HepG2 (cell line): ENCODE measurements around the gene LIPC. TPM values are rescaled to one million over a fixed set of nuclear protein-coding genes. Genes with fewer than 3 reads are reported as not detected.

Experiments used
- ATAC-seq: fragments of 200-7000 bp; cut with Tn5 transposase; 3 replicates; pipeline ENCODE4 v1.9.1; 2020; ENCODE audit warnings: mild to moderate bottlenecking, moderate library complexity
- BruUV-seq: library from RNA; stranded (reverse); fragments of 400-500 nt; replicated peaks from 2 replicates; lab custom pipeline; 2021; lab: Mats Ljungman, UMichigan
- CTCF ChIA-PET: fragments of 300-600 bp; formaldehyde crosslinking; extraction: SDS; loops from one replicate; lab custom pipeline; 2021; ENCODE audit warnings: low total read pairs, inconsistent platforms, low intra/inter-chr PET ratio; lab: Yijun Ruan, JAX
- POLR2A ChIA-PET: fragments of 350-600 bp; sonication (Branson Sonifier 250); formaldehyde crosslinking; loops from one replicate; lab custom pipeline; 2020; ENCODE audit warnings: antibody characterized with exemption, inconsistent platforms; lab: Yijun Ruan, JAX
- DNase-seq: peaks from one replicate; pipeline ENCODE4 v3.0.0-alpha.2; 2015; ENCODE audit warnings: low spot score
- FAIRE-seq: peaks from 3 replicates; lab custom pipeline; 2011; peaks lifted over from hg19 to GRCh38; lab: Jason Lieb, UNC
- H2AFZ ChIP-seq: one replicate; pipeline ENCODE4 v1.6.1; 2011; ENCODE audit warnings: low read length, inconsistent platforms
- H3K27ac ChIP-seq: fragments of 300-600 bp; 3 replicates; pipeline ENCODE4 v1.8.0; 2011; ENCODE audit warnings: mixed run types, mild to moderate bottlenecking, mixed read lengths, low read length, inconsistent platforms; ENCODE audit not compliant: insufficient read depth; ENCODE audit errors: extremely low read length
- H3K27me3 ChIP-seq, 2 experiments: fragments of 200-600 bp in 1 of 2; 2 replicates in 1 of 2; 3 replicates in 1 of 2; pipeline versions ENCODE4 v1.6.0 to v1.8.0; 2011; ENCODE audit warnings: low read length in 2 of 2, mild to moderate bottlenecking in 2 of 2, moderate library complexity in 2 of 2, inconsistent platforms in 1 of 2; ENCODE audit not compliant: insufficient read depth in 2 of 2, control insufficient read depth in 1 of 2
- H3K36me3 ChIP-seq, 2 experiments: fragments of 200-600 bp in 1 of 2; replicated peaks in 1 of 2; 2 replicates in 1 of 2; 3 replicates in 1 of 2; pipeline versions ENCODE4 v1.5.1 to v1.8.0; 2011; ENCODE audit warnings: low read length in 2 of 2, inconsistent platforms in 1 of 2; ENCODE audit not compliant: insufficient read depth in 2 of 2, control insufficient read depth in 1 of 2
- H3K4me1 ChIP-seq: 2 replicates; pipeline ENCODE4 v1.5.1; 2012; ENCODE audit warnings: low read length, inconsistent platforms; ENCODE audit not compliant: insufficient read depth
- H3K4me2 ChIP-seq: 2 replicates; pipeline ENCODE4 v1.6.0; 2011; ENCODE audit warnings: low read depth, low read length, inconsistent platforms
- H3K4me3 ChIP-seq, 3 experiments: fragments of 200-600 bp in 1 of 3; sonication (generic), shearing (Covaris generic) in 1 of 3; replicated peaks in 1 of 3; 2 replicates each; pipeline ENCODE4 v1.5.1; 2011 to 2016; ENCODE audit warnings: low read length in 3 of 3, inconsistent platforms in 2 of 3, low read depth in 2 of 3, mild to moderate bottlenecking in 2 of 3, control low read depth in 1 of 3, mixed read lengths in 1 of 3; ENCODE audit not compliant: insufficient read depth in 1 of 3
- H3K79me2 ChIP-seq: one replicate; pipeline ENCODE4 v1.6.1; 2011; ENCODE audit warnings: low read length, inconsistent platforms; ENCODE audit not compliant: insufficient read depth
- H3K9ac ChIP-seq: 2 replicates; pipeline ENCODE4 v1.6.0; 2011; ENCODE audit warnings: mild to moderate bottlenecking, low read depth, low read length, inconsistent platforms; ENCODE audit not compliant: insufficient read depth
- H3K9me3 ChIP-seq: 2 replicates; pipeline ENCODE4 v1.5.1; 2012; ENCODE audit warnings: mild to moderate bottlenecking, low read length
- H4K20me1 ChIP-seq: 2 replicates; pipeline ENCODE4 v1.6.0; 2011; ENCODE audit warnings: inconsistent platforms, mild to moderate bottlenecking, low read length, moderate library complexity; ENCODE audit not compliant: insufficient read depth
- CEBPG ChIP-seq: IDR thresholded peaks from 2 replicates; pipeline ENCODE4 v1.6.1; 2016
- DPF2 ChIP-seq: sonication (generic); formaldehyde crosslinking; IDR thresholded peaks from 2 replicates; pipeline ENCODE4 v1.4.0; 2020; ENCODE audit warnings: mild to moderate bottlenecking, low read depth, missing genetic modification reagents, borderline replicate concordance
- MATR3 ChIP-seq: sonication (generic); formaldehyde crosslinking; IDR thresholded peaks from 2 replicates; pipeline ENCODE4 v1.4.0; 2020; ENCODE audit warnings: missing genetic modification reagents
- NCOA1 ChIP-seq: sonication (generic); formaldehyde crosslinking; IDR thresholded peaks from 2 replicates; pipeline ENCODE4 v1.9.0; 2021; ENCODE audit warnings: missing genetic modification reagents
- TSC22D2 ChIP-seq: sonication (generic); formaldehyde crosslinking; IDR thresholded peaks from 2 replicates; pipeline ENCODE4 v1.5.1; 2020; ENCODE audit warnings: missing genetic modification reagents, mild to moderate bottlenecking, borderline replicate concordance
- ZNF225 ChIP-seq: sonication (generic); formaldehyde crosslinking; IDR thresholded peaks from 2 replicates; pipeline ENCODE4 v1.4.0; 2020; ENCODE audit warnings: mild to moderate bottlenecking, missing genetic modification reagents
- WGBS: methylation state at CpG from one replicate; pipeline ENCODE4 v1.1.6; 2017; ENCODE audit warnings: low lambda C conversion rate; 5-methylcytosine and 5-hydroxymethylcytosine counted together
- in situ Hi-C: cut with HindIII; loops from 2 replicates; pipeline ENCODE4 v1.10.0; 2017; ENCODE audit warnings: low pct_unique_long_range_greater_than_20kb; ENCODE audit not compliant: extremely low pct_ligation_motif_present
- intact Hi-C: fragments of 100-400 bp; cut with micrococcal nuclease; formaldehyde crosslinking; loops from one replicate; pipeline ENCODE4 v1.10.0; 2022; ENCODE audit not compliant: unreplicated experiment
- polyA plus RNA-seq, 8 experiments: library from polyadenylated mRNA; depleted of rRNA in 3 of 8; stranded (reverse) in 7 of 8; unstranded in 1 of 8; fragments of >200 nt; fragmentation: Illumina TruSeq in 4 of 8; extraction: Trizol in 4 of 8; gene quantifications; 2 replicates each; pipeline versions ENCODE4 v1.2.1 to v1.2.3, GENCODE V29; 2011 to 2016; ENCODE audit warnings: low read depth in 4 of 8, missing spikeins in 1 of 8, mixed read lengths in 1 of 8; ENCODE audit not compliant: insufficient read depth in 1 of 8
- total RNA-seq, 5 experiments: library from RNA; depleted of rRNA; stranded (reverse); fragments of >200 nt; fragmentation: Illumina TruSeq; extraction: Trizol; gene quantifications; 2 replicates each; pipeline ENCODE4 v1.2.3, GENCODE V29; 2016; ENCODE audit warnings: low read depth in 1 of 5

Gene LIPC
- total and polyA plus RNA-seq, 2 of the 13 experiments (the other 11 are each of a cell fraction or from before 2014, with no cell fraction given): 26.0 to 38.0 TPM

- no peak overlapping the region for H3K4me2 ChIP-seq
- BruUV-seq: no TSS peak
- peaks cover 24% of the 10 kb centered on the region for H3K4me1 ChIP-seq
- ChIA-PET POLR2A (no interaction called here), CTCF (no interaction called here)
- in situ Hi-C loops: no loop called here
- no peak overlapping the region for H3K4me3 ChIP-seq
- no peak overlapping the region for H3K9ac ChIP-seq
- TF ChIP-seq TSC22D2 (CRISPR knock-in tag) (no peak), ZNF225 (no peak), MATR3 (CRISPR knock-in tag) (no peak), DPF2 (CRISPR knock-in tag) (no peak)
- intact Hi-C loops: no loop called here
- H3K36me3 ChIP-seq: no peaks in the 10 kb centered on the region; a peak in 1 of 5 replicates
- DNase-seq (no peak), FAIRE-seq (no peak), ATAC-seq (no peak; the same call in 2 of the 3 replicates)
- H2AFZ ChIP-seq: no peak overlapping the region
- no peaks in the 10 kb centered on the region for H4K20me1 ChIP-seq
- no peaks in the 10 kb centered on the region for H3K9me3 ChIP-seq
- H3K79me2 ChIP-seq: no peaks in the 10 kb centered on the region
- H3K27me3 ChIP-seq: no peaks in the 10 kb centered on the region
- H3K27ac ChIP-seq: no peak overlapping the region
- 62% methylated on average over 4 of the region's 4 CpGs for WGBS
These were observed 133.8 kb downstream of the LIPC start for GRCh38 chr15:58565619-58566018.

GRCh38 chr15:58566029-58566428, 134.2 kb downstream of the LIPC start:
- H3K27me3 ChIP-seq: no peaks in the 10 kb centered on the region
- DNase-seq: no peak
- H3K4me2 ChIP-seq: no peak overlapping the region
- TF ChIP-seq CEBPG (CRISPR knock-in tag) (0 out of 2 replicates have a peak, but pooled peaks have one; percentile 16), NCOA1 (CRISPR knock-in tag) (no peak)
- H3K9ac ChIP-seq: no peak overlapping the region
- POLR2A ChIA-PET: no interaction called here
- FAIRE-seq: no peak
- no TSS peak for BruUV-seq
- no peak overlapping the region for H3K4me3 ChIP-seq
- CTCF ChIA-PET: no interaction called here
- H3K9me3 ChIP-seq: no peaks in the 10 kb centered on the region
- no peak overlapping the region for H3K27ac ChIP-seq
- H2AFZ ChIP-seq: no peak overlapping the region
- WGBS: 87% methylated on average over 4 of the region's 6 CpGs
- no peak for ATAC-seq
- in situ Hi-C loops (no loop called here), intact Hi-C loops (no loop called here)
- no peaks in the 10 kb centered on the region; a peak in 1 of 5 replicates for H3K36me3 ChIP-seq
- no peaks in the 10 kb centered on the region for H3K79me2 ChIP-seq
- no peaks in the 10 kb centered on the region for H4K20me1 ChIP-seq
- H3K4me1 ChIP-seq: peaks cover 22% of the 10 kb centered on the region
